ENCODE measurements around the gene ALX4.

GRCh38 chr11:44344921-44345320 lies 35.0 kb upstream of the ALX4 start:
- TF ChIP-seq POLR2AphosphoS5 (IDR thresholded peaks at IDR 0.05; ENCODE audit: low read depth, low read length) = no peak
- no peak for TF ChIP-seq TAF1 (IDR thresholded peaks at IDR 0.05; ENCODE audit: borderline replicate concordance, low read depth, low read length)
- TF ChIP-seq POLR2A (IDR thresholded peaks at IDR 0.05; ENCODE audit: low read depth, low read length) = no peak

Data from GM12892 (cell line).